GM21723 (cell line): ENCODE results near the gene COA7.
A peak's percentile ranks its signal among the peaks of the same experiment; 100 is the strongest.

Experiments used
- ATAC-seq: cut with Tn5 transposase; IDR thresholded peaks from one replicate; pipeline ENCODE4 v1.9.1; 2021; ENCODE audit warnings: mild to moderate bottlenecking, moderate library complexity; ENCODE audit not compliant: unreplicated experiment

The COA7 gene

DNA sequence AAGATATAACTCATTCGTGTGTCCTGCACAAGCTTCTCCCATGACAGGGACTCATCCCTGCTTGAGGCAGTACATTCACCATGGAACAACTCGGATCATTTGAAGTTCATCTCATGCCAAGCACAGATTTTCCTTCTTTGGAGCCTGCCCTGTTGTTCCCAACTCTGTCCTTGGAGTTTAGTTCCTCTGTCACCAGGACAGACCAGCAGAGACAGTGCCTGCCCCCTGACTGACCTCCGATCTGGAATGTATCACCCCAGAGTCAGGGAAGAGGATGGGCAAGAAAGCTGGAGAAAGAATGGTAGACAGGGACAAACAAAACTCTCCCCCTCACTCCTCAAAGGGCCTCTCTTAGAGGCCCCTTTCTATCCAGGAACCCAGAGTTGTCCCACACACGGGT lies 60.2 kb downstream of the COA7 start:
- ATAC-seq, result no peak

GRCh38 chr1:52636721-52637695 lies 61.1 kb downstream of the COA7 start:
- peak; percentile 85 for ATAC-seq

GRCh38 chr1:52635321-52636089 lies 62.6 kb downstream of the COA7 start:
- no peak for ATAC-seq
